GM21515 (cell line): Measurements from ENCODE around the gene TYW1.
"Not testable (repeated sequence)": the region's sequence is repeated elsewhere in the genome, so short reads cannot be mapped to it uniquely, and the experiment has no call there.

Experiments
- ATAC-seq: cut with Tn5 transposase; IDR thresholded peaks from one replicate; pipeline ENCODE4 v1.9.1; 2021; ENCODE audit not compliant: unreplicated experiment

The TYW1 gene

DNA sequence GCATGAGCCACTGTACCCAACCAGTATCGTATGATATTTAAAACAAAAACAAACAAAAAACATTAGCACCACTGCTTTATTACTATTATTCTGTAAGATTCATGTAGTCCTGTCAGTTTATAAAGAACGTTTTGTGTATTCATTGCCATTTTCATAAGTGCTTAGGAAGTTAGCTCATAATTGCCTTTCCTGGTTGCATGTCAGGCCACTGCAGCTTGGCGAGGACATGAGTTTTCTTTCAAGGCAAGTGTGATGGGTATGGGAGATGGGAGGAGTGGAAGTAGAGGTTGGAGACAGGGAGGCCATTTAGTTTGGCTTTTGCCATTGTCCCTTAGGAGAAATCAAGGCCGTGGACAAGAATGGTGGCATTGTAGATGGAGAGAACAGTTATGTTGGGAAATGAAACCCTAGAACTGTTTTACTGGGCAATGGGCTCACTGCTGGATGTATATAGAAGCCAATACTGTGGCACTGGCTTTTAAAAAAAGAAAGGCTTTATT, 48.9 kb downstream of the TYW1 start:
- no peak for ATAC-seq

DNA sequence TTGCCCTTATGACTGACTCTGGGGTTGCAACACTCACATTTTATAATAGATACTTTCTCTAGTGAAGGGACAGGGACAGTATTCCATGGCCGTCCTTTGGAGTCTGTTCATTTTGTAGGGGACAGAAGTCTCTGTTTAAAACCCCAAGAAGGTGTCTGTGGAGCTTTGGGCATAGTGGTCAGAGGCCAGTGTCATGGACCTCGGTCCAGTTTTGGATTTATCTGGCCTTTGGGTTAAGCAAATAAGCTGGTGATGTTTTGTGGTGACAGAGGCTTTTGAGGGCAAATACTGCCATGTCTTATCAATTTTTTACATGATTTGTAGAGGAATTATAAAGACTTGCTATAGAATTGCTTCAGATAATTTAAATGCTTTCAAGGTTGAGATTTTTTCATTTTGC, 50.2 kb downstream of the TYW1 start:
- not testable (repeated sequence) for ATAC-seq

DNA sequence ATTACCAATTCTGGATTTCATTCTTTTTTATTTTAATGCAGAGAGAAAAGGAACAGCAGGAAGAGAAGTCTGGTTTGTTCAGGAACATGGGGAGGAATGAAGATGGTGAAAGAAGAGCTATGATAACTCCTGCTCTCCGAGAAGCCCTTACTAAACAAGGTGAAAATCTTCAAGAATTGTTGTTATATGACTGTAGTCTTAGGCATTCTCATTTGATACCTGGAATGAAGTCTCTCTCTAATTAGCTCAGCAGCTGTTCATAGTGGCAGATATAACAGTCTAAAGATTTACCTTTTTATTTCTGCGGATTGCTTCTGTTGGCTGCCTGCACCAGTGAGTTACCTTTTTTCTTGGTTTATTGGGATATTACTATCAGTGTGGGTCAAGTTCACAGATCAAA, 53.3 kb downstream of the TYW1 start:
- not testable (repeated sequence) for ATAC-seq

DNA sequence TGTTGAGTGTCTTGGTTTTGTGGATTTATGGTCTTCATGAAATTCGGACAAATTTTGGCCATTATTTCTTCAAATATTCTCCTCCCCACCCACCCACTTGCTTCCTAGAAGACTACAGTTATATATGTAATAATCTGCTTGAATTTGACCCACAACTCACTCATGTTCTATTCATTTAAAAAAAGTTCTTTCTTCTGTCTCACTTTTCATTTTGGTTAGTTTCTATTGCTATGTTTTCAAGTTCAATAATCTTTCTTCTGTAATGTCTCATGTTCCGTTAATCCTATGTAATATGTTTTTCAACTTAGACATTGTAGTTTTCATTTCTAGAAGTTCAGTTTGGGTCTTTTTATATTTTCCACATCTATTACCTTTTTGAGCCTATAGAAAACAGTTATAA, 55.5 kb downstream of the TYW1 start:
- ATAC-seq = not testable (repeated sequence)

DNA sequence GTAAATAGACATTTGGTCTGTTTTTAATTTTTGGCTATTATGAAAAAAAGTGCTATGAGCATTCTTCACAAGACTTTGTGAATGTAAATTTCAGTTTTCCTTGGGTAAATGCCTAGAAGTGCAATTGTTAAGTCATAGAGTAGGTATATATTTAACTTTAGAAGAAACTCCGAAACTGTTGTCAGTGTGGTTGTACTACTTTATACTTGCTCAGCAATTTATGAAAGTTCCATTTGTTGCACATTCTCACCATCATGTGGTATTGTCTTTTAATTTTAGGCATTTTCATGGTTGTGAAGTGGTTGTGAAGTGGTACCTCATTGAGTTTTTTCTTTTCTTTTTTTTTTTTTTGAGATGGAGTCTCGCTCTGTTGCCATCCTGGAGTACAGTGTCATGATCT, 60.0 kb downstream of the TYW1 start:
- no peak for ATAC-seq

DNA sequence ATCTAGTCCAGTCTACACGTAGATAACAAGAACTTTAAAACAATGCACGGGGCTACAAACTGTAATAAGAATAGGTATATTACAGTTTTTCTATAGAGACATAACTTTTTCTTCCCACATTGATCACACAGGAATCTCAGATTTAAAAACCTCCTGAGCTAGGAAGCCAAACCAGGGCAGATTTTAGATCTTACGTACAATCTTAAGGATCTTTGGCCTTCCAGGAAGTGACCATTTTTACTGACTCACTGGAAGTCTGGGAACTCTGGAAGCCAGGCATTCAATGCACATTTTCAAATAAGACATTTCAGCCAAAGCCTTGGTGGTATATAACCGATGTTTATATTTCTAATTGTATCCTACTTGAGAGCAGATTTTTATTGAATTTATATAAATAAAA, 64.7 kb downstream of the TYW1 start:
- ATAC-seq = not testable (repeated sequence)

DNA sequence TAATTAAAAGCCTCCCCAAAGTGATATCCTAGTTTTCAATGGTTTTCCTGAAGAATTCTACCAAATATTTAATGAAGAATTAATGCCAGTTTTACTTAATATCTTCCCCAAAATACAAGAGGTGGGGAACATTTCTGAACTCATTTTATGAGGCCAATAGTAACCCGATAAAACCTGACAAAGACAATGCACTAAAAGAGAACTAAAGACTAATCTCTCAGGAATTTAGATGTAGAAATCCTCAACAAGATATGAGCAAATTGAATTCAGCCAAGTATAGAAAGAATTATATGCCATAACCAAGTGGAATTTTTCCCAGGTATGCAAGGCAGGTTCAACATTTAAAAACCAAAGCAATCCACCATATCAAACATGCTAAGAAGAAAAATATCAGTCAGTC, 66.2 kb downstream of the TYW1 start:
- ATAC-seq = not testable (repeated sequence)

DNA sequence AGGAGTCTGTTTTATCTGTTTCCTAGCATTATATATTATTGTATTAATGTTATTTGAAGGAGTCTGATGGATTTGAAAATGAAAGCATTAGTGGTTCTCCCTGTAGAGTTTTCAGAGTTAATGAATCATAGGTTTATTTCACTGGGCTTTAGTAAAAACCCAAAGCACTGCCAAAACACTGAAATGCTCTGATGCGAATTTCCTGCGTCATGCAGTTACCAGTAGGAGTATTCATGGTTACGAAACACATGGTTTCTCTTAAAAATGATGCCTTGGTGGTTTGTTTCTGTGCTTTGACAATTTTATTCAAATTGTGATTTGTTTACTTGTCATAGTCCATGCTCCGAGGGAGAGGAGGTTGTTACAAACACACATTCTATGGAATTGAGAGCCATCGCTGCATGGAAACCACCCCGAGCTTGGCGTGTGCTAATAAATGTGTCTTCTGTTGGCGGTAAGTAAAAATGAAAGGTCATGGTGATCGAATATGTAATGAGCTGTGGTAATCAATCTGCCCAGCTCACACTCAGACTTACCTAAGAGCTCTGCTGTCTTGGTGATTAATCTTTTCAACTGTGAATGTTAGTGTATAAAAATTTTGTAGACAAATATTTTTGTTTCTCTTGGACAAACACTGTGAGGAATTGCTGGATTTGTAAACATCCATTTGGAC, 70.5 kb downstream of the TYW1 start:
- ATAC-seq = not testable (repeated sequence)

DNA sequence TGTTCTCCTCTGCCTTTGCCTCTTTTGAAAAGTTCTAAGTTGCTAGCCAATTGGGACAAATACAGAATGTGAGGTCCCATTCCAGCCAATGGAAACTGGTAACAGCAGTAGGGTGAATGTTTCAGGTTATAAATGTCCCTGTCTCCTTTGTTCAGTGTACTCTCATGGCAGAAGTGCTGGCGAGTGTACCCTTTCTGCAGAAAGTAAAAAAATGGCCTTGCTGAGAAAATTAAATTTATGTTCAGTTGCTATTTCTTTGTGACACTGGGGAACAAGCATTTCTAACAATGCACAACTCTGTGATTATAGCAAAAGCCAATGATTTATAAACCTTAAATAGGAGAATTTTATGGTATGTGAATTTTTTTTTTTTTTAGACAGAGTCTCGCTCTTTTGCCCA, 79.5 kb downstream of the TYW1 start:
- not testable (repeated sequence) for ATAC-seq

DNA sequence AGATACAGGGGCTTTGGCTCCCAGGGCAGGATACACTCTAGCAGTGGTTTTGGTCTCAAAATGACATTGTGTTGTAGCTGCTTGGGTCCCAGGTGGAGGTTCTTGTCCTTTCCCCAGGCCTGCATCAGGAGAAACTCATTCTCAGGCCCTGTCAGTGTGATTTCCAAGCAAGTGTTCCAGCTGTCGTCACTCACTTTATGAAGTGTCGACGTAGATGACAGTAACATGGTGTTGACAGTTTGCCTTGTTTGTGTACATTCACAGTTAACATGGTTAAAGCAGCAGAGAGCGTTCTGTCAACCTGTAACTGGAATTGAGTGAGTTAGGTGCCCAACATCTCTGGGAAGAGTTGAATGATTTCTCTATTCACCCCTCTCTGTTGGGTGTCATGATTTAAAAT, 86.2 kb downstream of the TYW1 start:
- ATAC-seq = not testable (repeated sequence)

DNA sequence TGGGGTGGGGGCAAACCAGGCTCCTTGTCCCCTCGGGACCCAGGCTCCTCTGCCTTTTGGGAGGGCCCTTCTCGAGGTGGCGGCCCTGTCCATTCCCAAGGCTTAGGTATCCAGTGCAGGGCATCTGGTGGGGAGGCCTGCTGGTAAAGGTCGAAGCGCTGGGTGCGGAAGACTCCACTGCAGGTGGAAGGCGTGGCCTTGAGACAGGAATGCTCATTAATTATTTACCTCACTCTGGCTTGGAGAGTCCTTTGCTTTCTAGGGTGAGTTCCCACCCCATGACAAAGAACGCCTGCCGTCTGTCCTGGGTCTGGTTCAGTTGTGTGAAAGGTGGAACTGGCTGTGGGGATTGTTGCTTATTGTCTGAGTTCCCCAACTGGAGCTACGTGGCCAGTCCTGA, 92.6 kb downstream of the TYW1 start:
- ATAC-seq = not testable (repeated sequence)

DNA sequence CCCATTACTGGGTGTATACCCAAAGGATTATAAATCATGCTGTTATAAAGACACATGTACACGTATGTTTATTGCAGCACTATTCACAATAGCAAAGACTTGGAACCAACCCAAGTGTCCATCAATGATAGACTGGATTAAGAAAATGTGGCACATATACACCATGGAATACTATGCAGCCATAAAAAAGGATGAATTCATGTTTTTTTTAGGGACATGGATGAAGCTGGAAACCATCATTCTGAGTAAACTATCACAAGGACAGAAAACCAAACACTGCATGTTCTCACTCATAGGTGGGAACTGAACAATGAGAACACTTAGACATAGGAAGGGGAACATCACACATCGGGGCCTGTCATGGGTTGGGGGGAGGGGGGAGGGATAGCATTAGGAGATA, 94.4 kb downstream of the TYW1 start:
- ATAC-seq = not testable (repeated sequence)

DNA sequence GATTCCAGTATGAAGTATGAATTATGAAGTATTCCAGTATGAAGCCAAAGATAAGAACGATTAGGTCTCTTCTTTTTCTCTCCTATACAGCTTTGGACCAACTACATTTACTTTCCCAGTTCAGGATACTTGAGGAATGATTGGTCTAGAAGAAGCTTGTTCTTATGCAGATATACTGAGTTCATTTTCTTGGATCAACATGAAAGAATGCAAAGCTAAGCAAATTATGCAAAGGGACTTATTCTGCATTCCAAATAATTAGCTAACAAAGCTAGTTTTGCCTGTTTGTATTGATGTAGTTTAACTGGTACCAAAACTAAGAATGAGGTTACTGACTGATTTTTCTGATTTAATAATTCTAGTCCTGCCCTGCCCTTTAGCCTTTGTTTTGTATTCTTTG, 101.4 kb downstream of the TYW1 start:
- ATAC-seq = not testable (repeated sequence)

DNA sequence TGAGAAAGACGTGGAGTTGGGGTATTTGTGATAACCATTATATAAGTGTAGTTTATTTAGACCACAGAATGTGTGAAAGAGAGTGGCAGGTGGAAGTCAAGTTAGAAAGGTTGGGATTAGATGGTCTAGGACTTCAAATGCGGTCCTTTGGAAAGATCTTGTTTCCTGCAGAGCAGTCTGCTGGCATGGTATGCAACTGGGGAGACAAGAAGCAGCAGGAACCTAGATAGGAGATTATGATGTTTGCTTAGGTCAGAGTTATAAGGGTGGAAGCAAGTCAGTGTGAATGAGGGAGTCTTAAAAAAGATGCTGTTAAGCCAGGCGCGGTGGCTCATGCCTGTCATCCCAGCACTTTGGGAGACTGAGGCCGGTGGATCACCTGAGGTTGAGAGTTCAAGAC, 102.8 kb downstream of the TYW1 start:
- not testable (repeated sequence) for ATAC-seq

DNA sequence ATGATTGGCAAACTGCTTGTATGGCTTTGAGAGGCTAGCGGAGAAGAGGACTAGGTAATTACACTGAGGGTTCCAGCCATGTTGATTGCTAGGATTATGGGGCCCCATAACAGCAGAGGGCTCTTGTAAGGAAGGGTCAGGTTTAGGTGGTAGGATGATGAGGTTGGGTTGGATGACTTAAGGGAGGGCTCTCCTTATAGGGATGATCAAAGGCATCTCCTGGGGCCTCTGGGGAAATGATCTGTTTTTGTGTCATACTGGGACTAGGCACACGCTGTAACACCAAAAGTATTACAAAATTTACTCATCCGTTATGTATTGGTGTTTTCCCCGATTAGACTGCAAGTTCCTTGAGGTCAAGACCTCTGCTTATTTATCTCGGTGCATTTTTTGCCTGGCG, 103.4 kb downstream of the TYW1 start:
- ATAC-seq = not testable (repeated sequence)

DNA sequence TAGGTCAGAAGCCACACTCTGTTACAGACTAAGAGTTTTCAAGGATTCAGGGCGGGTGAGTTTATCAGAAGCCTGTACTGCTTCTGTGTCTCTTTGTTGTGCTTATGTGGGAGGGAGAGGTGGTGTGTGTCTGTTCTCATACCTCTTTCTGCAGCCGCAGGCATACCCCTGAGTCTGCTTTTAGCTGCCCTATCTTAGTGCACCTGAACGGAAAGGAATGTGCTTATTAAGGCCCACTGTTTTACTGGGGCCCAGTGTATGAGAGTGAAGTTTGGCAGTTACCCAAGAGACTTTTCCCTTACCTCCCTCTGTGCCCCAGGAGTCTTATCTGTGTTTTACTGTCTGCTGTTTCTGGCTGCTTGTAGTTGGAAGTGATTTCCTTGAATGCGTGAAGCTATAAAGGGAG, 104.3 kb downstream of the TYW1 start:
- ATAC-seq = no peak

DNA sequence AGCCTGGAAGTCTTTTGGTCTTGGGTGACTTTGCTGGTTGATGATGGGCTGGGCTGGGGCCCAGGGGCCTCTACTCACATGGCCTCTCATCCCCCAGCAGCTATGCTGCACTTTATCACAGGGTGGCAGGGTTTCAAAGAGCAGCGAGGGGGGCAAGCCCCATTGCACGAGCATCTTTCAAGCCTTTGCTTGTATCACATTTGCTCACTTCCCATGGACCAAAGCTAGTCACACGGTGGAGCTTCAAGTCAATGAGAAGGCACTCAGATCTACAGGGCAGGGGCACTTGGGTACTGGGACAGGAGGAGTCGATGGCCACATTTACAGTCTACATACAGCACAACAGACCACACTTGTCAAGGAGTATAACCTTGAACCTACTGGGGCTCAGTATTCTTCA, 108.3 kb downstream of the TYW1 start:
- not testable (repeated sequence) for ATAC-seq

DNA sequence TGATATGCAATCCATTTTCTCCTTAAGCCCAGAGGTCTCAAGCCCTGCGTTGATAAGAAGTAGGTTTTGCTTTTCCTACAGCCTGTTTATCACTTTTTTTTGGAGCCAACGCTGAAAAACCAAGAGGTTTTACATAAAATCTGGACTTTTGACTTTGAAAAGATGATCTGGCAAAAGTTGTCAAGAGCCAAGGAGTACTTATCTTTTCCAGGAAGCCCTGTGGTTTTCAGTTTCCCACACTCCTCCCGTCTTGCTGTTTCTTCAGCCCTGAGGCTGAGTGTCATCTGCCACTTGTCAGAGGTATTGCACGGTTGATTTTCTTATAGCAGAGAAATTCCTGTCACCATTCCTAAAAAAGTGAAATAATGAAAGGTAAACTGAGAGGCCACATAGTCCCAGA, 108.7 kb downstream of the TYW1 start:
- no peak for ATAC-seq

DNA sequence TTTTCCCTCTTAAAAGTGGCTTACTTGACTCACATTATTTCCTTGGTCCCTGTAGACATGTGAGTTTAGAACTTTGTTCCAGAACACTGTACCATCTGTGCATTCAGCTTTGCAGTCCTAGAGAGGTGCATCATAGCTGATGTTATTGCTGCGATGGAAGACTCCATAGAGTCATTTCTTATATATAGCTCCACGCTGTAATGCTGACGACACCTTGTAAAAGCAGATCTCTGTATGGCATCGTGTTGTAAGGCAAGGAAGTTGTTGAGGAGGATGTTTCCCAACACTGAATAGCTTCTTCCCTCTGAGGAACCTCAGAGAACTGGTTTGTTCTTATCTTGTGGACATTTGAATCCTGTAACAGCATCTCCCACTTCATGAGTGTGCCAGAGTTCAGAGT, 109.6 kb downstream of the TYW1 start:
- ATAC-seq = not testable (repeated sequence)

DNA sequence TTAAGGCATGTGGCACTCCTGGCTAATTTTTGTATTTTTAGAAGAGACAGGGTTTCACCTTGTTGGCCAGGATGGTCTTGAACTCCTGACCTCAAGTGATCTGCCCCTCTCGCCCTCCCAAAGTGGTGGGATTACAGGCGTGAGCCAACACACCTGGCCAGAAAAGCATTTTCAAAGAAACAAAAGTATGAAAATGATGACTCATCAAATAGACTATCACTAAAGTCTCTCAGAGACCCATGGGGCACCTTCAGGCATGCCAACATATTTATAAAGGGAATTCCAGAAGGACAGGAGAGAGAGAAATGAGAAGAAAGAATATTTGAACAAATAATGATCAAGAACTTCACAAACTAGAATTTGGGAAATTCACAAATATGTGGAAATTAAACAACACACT, 114.7 kb downstream of the TYW1 start:
- not testable (repeated sequence) for ATAC-seq

DNA sequence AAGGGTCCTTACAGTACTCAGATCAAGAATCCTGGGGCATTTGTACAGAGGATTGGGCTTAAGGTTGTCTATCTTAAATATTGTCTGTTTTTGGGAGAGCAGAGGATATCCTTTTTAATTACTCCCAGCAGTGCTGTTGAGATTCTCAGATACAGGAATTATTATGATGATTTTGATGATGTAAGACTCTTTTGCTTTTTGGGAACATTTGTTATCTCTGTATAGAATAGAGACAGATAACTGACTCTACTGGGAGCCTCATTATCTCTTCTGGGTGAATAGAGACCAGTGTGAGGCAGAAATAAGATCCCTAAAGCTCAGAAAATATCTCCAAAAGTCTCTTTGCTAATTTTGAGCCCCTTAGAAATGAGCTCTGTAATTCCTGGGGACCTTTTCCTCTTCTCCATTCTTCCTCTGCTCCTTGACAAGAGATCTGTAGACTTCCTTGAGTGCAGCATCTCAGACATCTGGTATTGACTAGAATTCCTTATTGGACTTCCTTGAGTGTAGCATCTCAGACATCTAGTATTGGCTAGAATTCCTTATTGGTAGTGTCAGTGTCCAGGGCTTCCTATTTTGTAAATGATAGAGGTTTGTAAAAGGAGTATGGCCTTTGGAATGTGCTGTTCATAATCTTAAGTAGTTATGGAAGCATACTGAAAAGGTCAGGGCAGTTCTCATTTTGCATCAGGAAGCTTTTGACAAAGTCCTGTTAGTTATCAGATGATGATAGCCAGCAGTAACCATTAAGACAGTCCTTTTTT, 118.0 kb downstream of the TYW1 start:
- ATAC-seq = not testable (repeated sequence)

DNA sequence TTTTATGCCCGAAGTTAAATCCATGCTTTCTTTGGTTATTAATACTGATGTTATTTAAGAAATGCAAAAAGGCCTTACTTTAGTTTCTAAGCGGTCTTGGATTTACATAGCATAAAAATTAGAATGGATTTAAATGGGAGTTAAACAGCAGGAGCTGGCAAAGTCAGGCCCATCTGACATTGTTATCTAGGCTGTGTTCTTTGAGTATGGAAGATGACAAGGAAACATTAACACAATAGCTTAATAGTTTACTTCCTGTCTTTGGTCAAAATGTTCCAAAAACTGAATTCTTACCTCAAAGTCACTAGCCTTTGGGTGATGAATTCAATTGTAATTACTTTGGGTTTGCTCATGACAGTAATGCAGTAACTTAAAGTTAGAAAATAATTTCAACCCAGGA, 123.9 kb downstream of the TYW1 start:
- ATAC-seq = not testable (repeated sequence)
